T-helper 1 cell (primary cell): ENCODE results near the gene DRD4.

Source experiments
- DNase-seq, 5 donors: peaks; one replicate each; pipeline ENCODE4 v3.0.0-alpha.2; 2012 to 2020

The DRD4 gene

DNA sequence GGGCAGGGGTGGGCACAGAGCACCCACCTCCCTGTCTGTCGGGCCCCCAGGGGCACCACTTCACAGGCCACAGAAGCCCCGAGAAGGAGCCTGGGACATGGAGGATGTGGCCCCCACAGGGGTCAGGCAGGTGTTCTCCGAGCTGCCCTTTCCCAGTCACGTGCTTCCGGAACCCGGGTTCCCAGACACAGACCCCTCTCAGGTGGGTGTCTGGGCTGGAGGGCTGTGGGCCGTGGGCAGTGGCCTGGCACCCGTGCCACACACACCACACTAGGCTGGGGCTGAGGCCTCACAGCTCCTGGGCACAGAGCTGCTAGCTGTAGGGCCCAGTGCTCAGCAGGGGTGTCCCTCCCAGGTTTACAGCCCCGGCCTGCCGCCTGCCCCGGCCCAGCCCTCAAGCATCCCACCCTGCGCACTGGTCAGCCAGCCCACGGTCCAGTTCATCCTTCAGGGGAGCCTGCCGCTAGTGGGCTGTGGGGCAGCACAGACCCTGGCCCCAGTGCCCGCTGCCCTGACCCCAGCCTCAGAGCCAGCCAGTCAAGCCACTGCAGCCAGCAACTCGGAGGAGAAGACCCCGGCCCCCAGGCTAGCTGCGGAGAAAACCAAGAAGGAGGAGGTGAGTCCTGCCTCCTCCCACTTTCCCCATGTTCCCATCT, 26.8 kb upstream of the DRD4 start:
- DNase-seq: no peak

DNA sequence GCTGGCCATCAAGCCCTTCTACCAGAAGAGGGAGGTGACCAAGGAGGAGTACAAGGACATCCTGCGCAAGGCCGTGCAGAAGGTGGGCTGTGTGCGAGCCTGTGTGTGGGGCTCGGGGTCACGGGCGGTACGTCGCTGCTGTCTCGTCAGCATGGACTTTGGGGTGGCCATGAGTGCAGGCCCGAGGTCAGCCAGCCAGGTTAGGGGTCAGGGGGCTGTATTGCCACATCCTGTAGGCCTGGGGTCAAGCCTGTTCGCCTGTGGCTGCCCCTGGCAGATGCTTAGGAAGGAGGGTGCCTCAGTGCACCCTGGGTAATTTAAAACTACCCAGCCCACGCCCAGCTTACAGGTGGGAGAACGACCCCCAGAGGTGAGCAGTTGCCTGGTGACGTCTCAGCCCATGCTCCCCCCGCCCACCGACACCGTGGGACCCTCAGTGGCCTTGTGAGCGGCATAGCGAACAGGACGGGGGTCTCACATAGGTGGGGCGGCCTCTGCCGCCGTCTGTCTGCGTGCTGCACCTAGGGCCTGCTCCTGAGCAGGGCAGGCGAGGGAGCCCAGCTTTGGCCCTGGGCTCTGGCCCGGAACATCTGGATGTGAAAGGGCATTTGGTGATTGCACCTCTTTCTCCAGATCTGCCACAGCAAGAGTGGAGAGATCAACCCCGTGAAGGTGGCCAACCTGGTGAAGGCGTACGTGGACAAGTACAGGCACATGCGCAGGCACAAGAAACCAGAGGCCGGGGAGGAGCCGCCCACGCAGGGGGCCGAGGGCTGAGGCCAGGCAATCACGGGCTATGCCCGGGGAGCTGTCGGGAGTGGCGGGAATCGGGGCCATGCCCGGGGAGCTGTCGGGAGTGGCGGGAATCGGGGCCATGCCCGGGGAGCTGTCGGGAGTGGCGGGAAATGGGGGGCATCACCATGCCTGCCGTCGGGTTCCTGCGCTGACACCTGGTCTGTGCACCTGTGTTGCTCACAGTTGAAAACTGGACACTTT, 25.8 kb upstream of the DRD4 start:
- no peak for DNase-seq

DNA sequence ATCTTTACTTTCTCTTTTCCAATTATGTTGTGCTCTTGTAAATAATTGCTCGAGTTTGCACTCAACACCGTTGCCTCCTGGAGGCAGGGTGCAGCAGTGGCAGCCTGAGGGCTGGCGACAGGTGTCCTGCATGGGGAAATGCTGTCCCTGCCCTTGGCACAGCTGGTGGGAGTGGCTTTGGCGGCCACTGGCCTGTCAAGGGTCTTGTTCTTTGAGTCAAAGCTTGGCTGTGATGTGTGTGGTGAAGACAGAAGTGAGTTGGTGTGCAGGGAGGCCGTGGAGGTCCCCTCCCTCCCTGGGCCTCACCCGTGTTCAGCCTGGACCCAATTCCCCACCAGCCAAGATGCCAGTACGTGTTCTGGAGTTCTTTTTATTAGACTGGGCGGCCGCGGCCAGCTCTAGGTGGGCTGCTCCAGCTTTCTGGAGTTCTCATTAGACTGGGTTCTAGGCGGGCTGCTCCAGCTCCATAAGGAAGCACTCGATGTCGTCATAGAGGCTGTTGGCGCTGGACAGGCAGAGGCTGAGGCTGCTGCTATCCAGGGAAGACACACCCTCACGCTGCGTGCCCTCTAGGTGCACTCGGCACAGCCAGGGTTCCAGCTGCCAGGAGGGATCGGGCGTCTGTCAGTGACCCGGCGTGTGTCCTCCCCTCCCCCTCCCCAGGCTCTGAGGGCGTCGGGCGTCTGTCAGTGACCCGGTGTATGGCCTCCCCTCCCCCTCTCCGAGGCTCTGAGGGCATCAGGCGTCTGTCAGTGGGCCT, 24.7 kb upstream of the DRD4 start:
- DNase-seq: peak in 2 of 5 donors; percentile 13 to 39

DNA sequence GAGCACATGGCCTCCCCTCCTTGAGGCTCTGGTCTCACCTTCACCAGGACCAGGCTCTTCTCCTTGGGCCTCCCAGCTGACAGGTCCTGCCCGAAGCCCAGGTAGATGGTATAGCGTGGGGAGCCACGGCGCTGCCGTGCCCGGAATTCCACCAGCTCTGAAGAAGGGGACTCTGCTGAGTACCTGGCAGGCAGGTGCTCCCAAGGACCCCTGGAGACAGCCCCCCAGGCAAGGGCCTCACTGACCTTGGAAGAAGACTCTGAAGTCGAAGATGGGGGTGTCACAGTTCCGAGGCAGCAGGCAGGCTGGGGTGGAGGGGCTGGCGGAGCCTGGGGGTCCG, 24.1 kb upstream of the DRD4 start:
- DNase-seq: peak in 1 of 5 donors; percentile 18

DNA sequence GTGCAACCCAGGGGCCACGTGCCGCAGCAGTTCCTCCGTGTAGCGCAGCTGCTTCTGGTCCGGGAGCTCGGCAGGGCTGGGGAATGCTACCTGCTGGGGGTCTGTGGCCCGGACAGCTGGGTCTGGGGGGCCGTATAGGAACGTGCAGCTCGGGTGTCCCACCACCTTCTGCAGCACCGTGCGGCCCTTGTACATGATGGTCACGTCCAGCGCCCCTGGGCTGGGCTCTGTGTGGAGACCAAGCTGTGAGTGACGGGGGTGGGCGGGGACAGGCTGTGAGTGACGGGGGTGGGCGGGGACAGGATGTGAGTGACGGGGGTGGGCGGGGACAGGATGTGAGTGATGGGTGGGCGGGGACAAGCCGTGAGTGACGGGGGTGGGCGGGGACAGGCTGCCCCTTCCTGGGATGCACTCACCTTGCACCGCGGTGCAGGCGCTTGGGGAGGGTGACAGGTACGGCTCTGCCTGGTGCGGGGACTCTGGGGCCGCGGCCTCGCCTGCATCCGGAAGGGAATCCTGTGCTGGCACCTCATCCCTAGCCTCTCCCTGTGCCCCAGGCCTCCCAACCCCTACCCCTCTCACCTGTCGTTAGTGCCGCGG, 23.6 kb upstream of the DRD4 start:
- peak; percentile 80 to 87 (median 83) for DNase-seq

DNA sequence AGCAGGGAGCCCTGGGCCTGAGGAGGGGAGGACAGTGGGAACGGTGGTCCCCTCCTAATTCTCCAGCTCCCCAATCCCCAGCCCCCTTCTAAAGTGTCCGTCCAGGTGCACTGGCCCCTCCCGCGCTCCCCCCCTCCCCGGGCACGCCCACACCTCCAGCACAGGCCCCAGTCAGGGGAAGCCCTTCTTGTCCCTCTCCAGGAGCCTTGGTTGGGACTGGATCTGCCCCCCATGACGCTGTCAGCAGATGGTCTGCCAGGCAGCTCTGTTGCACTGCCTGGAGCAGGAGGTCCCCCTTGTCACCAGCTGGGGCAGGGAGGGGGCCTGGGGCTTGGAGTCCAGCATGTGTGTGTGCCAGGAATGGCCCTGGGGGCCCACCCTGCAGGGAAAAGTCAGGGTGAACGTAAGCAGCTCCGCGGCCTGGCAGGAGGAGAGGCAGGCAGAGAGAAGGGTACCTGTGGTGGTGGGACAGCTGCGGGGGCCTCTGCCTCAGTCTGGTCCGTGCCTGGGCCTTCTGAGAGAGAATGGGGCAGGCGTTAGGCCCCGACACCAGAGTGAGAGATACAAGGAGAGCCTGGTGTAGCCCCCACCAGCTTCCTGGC, 22.9 kb upstream of the DRD4 start:
- DNase-seq: peak in 1 of 5 donors; percentile 19

DNA sequence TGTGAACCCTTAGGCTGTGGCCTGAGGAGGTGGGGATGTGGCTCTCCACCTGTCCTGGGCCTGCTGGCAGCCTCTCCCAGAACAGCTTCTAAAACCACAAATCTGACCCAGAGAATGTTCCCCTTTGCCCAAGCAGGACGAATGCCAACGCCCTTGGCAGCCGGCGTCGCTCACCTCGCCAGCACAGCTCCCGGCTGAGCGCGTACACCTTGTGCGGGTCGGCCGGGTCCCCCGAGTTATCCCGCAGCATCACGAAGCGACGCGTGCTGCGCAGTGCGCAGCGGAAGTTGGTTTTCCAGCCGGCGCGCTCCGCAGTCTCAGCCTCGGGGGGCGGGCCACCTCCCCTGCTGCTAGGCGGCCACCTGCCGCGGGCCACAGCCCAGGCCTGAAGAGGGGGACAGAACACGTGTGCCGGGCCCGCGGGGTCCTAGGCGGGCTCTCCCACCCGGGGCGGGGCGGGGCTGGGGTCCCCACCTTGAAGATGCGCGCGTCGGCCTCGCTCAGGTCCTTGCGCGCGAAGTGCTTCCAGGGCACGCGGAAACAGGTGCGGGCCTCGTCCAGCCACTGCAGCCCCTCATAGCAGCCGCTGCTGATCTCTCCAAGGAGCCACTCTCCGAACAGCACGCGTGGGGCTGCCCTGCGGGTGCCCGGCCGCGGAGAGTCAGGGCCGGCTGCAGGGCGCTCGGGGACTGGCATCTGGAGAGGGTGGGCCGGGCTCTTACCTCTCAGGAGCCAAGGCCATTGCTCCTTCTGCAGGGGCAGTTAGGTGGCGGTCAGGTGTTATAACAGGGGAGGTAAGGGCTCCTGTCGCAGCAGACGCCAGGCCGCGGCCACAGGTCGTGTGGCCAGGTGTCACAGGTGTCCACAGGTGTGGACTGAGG, 22.2 kb upstream of the DRD4 start:
- DNase-seq: peak in 1 of 5 donors; percentile 16

DNA sequence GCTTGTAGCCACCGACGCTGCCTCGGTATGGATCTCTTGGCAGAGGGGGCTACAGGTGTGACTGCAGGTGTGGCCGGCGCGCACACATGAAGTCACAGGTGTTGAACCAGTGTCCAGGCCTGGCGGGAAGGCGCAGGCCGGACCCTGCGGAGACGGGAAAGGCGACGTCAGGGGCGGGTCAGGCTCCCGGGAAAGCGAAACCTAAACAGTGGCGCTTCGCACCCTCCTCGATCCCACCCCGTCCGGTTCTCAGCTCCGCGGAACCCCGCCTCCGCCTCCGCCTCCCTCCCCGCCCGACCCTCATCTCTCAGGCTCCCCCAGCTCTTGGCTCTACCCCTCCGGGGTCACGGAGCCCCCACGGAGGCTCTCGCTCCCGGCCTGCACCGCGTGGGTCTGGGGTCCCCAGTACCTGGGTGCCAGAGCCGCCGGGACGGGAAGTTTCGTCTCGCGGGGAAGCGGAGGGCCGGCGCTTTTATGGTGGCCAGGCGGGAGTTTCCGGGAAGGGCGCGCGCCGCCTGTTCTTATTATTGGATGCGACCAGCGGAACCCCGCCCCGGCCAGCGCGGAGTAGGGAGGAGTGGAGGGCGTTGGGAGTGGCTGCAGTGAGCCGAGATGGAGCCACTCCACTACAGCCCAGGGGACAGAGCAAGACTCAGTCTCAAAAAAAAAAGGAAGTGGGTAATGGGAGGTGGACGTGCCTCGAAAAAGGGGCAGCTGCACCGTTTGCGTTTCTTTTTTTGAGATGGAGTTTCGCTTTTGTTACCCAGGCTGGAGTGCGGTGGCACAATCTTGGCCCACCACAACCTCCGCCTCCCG, 21.4 kb upstream of the DRD4 start, which contains the start of gene IRF7:
TSS of gene IRF7 (minus strand) at position 447 of the 816 bp plus-strand sequence. CDS start 586 bp downstream, outside the sequence.
- peak; percentile 82 to 91 (median 84) for DNase-seq

DNA sequence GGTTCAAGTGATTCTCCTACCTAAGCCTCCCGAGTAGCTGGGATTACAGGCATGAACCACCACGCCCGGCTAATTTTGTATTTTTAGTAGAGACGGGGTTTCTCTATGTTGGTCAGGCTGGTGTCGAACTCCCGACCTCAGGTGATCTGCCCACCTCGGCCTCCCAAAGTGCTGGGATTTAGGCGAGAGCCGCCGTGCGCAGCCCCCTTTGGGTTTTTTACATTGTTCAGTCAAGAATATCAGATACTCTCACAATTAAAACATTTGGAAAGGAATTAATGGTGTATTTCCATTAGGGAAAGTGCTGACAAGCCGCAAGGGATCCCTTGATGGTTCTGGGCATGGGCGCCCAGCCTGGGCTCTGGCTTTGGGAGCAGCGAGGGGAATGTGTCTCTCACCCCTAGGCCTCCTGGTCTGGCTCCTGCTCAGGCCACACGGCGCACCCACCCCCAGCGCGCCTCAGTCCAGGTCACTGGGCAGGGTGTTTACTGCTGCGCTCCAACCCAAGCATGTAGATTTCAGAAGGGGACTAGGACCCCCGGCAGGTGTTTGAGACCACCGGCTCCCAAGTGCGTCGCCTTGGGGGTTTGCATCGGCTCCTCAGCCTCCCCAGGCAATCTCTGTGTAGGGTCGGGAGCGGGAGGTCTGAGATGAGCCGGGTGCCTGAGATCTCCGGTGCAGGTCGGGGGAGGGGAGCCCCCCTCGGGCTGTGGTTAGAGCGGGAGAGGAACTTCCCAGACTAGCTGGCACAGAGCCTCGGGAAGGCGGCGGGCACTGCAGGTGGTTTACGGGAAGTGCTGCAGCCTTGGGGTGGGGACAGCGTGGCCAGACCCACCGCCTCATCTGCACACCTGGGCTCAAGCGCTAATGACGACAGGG, 20.5 kb upstream of the DRD4 start:
- DNase-seq: peak in 1 of 5 donors; percentile 4

DNA sequence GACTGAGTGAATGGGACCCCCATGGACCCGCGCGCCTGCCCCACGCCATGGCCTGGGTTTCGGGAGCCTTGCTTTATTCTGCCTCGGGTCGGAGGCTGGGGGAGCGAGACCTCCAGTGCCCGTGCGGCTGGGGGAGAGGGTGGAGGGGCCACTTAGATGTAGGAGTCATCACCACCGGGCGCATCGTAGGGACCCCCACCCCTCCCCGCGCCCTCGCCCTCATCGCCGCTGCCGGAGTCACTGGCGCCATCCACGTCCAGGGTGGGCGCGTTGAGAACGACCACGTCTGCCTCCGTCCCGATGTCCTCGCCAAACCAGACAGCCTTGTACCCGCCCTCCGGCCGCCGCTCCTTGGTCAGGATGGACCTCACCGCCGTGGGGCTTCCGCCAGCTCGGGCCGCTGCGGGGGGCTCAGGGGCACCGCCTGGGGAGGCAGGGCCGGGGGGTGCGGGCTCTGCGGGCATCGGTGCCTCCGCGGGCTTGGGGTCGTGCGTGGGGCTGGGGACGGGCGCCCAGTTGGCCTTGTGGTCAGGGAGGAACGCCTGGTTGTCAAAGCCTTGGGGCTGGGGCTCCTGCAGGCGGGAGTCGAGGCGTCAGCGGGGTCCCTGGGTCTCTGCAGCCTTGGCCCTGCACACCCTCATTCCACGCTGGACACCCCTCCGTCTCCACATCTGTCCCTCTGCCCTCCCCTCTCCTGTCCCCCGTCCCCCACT, 19.7 kb upstream of the DRD4 start:
- peak in 1 of 5 donors; percentile 4 for DNase-seq

DNA sequence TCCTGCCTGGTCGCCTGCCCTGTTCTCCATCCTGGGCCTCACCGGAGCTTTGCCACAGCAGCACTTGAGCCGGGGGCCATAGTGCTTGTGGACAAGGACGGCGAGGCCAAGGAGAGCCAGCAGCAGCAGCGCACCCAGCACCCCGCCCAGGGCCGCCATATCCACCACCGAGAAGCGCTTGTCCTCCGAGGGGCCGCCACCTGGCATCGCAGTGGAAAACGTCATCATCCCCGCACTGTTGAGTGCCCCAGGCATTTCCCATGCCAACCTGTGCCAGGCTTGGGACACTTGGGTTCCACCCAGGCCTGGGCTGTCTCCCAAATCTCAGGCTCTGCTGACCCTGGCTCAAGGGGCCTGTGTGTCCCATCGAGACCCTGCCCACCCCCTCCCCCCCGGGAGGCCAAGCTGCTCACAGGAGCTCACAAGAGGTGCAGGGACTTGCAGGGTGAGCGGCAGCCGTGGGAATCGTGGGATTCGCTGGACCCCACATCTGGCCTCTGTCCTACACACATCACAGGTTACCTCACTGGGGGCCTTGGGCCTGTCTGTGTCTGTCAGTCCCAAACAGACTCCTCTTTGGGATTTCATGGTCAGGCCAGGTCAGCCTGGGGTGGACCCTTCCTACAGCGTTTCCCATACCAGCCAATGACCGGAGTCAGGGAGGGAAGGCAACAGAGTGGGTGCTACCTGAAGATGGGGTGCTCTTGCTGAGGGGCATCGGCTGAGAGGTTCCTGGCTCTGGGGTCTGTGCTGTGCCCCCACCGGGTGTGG, 19.0 kb upstream of the DRD4 start:
- DNase-seq: peak in 1 of 5 donors; percentile 1

DNA sequence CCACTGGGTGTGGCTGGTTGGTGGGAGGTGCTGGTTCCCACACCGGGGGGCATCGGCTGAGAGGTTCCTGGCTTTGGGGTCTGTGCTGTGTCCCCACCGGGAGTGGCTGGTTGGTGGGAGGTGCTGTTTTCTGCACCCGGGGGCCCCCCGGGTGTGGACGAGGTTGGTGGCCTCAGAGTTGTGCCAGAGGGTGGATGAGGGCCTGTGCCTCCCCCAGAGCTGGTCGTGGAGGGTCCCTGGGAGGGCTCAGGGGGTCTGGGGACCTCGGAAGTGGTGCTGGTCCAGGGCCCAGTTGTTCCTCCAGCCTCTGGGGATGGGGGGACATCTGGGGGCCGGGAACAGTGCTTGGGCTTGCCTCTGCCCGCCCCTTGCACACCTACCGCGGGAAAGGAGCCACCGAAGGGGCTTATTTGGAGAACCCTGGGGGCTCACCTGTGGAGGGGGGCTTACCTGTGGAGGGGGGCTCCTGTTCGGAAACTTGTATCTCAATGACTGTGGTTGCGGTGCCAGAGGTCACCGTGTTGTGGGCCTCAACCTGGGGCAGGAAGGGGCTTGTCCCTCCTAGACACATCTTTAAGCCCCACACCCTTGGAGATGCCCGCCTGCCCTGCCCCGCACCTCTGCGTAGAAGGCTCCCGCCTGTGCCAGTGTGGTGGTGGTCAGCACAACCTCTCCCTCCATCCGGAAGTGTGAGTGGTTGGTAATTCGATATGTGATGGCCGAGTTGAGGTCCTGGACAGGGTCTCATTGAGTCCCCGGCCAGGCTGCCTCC, 18.0 kb upstream of the DRD4 start:
- DNase-seq: peak in 1 of 5 donors; percentile 2

DNA sequence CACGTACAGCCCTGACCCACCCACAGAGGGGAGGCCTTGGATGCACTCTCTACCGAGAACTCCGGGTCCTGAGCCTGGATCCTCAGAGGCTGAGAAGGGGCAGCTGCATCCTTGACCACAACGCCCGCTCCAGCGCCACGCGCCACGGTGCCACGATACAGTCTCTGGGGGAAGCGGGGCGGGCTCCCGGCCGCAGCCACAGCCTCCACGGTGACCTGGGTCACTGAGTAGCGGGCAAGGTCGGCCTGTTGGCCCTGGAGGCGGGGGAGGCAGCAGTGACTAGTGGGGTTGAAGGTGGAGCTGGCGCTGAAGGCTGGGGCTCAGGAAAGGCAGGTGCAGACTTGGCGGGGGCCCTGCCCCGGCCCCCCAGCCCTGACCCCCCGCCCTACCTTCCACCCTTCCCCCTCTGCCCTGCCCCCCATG, 17.4 kb upstream of the DRD4 start:
- no peak for DNase-seq

DNA sequence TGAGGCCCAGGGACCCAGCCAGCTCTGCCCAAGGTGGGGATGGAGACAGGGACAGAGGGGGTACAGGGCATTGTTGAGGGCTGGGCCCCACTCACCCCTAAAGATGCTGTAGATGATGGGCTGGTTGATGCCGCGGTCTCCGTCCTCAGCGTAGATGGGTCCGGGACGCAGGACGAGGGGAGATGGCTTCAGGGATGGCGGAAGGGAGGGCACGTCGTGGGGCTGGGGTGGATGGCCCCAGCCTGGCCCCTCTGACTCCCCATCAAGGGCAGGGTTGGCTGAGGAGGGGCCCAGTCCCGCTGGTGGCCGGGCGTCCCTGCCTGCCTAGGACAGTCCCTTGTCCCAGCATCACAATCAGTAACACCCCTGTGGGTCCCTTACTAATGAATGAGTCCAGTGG, 16.9 kb upstream of the DRD4 start:
- DNase-seq: no peak

DNA sequence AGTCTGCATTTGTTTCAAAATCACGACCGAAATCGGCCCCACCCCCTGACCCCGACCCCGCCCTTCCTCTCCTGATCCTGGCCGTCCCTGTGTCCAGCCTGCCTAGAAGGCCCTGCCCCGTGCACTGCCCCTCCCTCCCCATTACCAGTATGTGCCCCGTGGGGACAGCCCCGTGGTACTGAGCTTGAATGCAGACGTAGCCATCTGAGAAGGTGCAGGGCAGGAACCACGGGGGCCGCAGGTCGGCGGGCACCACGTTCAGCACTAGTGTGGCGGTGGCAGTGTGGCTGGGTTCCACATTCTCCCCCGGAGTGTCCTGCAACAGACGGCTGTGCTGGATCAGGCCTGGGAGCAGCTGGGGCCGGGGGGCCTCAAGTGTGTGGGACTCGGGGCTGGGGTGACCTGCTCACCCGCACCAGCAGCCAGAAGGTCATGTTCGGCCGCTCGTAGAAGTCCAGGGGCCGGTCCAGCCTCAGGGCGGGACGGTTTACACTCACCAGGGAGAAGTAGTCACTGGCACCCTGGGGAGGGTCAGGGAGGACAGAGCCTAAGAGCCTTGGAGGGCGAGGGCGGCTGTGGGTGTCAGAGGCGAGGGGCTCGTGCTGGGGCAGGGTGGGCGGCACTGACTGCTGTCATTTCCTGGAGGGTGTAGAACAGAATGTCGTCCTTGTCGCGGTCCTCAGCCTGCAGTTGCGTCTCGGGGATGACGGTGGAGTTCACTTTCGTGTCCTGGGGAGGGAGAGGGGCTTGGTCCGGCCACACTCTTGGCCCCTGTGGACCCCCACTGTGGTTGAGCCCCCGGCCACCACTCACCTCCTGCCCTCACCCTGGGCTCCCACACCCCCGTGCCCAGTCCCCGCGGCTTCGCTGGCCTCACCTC, 15.9 kb upstream of the DRD4 start:
- no peak for DNase-seq

DNA sequence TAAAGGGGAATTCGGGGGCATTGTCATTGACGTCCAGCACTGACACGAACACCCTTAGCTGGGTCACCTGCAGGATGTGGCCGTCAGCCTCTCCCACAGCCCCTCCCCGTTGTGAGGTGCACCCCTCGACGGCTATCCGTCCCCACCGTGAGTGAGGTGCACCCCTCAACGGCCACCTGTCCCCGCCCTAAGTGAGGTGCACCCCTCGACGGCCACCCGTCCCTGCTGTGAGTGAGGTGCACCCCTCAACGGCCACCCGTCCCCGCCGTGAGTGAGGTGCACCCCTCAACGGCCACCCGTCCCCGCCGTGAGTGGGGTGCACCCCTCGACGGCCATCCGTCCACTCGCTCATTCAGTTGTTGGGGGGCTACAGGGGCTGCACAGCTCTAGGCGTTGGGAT, 15.2 kb upstream of the DRD4 start:
- no peak for DNase-seq
